ENCODE data around the gene DHRS4.
"Not testable (repeated sequence)": the region's sequence is repeated elsewhere in the genome, so short reads cannot be mapped to it uniquely, and the experiment has no call there.

The DHRS4 gene

GRCh38 chr14:23939607-23940326, 13.8 kb upstream of the DHRS4 start:
- TF ChIP-seq, protein P1, sequence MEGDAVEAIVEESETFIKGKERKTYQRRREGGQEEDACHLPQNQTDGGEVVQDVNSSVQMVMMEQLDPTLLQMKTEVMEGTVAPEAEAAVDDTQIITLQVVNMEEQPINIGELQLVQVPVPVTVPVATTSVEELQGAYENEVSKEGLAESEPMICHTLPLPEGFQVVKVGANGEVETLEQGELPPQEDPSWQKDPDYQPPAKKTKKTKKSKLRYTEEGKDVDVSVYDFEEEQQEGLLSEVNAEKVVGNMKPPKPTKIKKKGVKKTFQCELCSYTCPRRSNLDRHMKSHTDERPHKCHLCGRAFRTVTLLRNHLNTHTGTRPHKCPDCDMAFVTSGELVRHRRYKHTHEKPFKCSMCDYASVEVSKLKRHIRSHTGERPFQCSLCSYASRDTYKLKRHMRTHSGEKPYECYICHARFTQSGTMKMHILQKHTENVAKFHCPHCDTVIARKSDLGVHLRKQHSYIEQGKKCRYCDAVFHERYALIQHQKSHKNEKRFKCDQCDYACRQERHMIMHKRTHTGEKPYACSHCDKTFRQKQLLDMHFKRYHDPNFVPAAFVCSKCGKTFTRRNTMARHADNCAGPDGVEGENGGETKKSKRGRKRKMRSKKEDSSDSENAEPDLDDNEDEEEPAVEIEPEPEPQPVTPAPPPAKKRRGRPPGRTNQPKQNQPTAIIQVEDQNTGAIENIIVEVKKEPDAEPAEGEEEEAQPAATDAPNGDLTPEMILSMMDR (conservative IDR thresholded peaks at IDR 0.05; ENCODE audit: low read depth, low read length) = no peak
- H3K4me3 ChIP-seq (ENCODE audit: low read length) = no peak overlapping the region
- DNase-seq (ENCODE audit: low read depth) = no peak

DNA sequence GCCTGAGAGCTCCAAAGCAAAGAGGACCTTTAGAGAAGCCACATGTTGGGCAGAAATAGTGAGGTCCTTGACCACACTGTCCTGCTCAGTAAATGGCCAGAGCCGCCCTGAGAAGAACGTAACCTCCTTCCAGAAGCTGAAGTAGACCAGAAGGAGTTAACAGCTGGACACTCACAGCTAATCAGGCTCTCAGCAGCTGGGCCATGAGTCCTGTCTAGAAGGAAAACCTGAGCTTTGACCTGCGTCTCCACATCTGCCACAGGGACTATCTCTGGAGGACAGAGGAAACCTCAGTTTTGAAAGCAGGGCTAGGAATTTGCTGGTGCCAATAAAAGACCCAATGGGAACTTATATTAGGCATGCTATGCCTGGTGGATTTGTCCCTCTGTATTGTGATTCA, 12.3 kb upstream of the DHRS4 start:
- TF ChIP-seq, protein P1 (conservative IDR thresholded peaks at IDR 0.05; ENCODE audit: low read depth, low read length) = no peak
- DNase-seq (ENCODE audit: low read depth) = no peak
- no peak overlapping the region for H3K4me3 ChIP-seq (ENCODE audit: low read length)

- DNase-seq (ENCODE audit: low read depth) = no peak
- no peak overlapping the region for H3K4me3 ChIP-seq (ENCODE audit: low read length)
- TF ChIP-seq, protein P1 (conservative IDR thresholded peaks at IDR 0.05; ENCODE audit: low read depth, low read length) = no peak
Measured at GRCh38 chr14:23941669-23942068, 11.9 kb upstream of the DHRS4 start.

- H3K4me3 ChIP-seq (ENCODE audit: low read length) = no peak overlapping the region
- peak; percentile 43 for DNase-seq (ENCODE audit: low read depth)
- TF ChIP-seq, protein P1 (conservative IDR thresholded peaks at IDR 0.05; ENCODE audit: low read depth, low read length) = no peak
Measured at GRCh38 chr14:23942587-23942986, 11.0 kb upstream of the DHRS4 start.

DNA sequence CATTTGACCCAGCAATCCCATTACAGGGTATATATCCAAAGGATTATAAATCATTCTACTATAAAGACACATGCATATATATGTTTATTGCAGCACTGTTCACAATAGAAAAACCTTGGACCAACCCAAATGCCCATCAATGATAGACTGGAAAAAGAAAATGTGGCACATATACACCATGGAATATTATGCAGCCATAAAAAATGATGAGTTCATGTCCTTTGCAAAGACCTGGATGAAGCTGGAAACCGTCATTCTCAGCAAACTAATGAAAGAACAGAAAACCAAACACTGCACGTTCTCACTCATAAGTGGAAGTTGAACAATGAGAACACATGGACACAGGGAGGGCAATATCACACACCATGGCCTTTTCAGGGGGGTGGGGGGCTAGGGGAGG, 4.5 kb upstream of the DHRS4 start:
- H3K4me3 ChIP-seq (ENCODE audit: low read length); DNase-seq (ENCODE audit: low read depth): not testable (repeated sequence)

DNA sequence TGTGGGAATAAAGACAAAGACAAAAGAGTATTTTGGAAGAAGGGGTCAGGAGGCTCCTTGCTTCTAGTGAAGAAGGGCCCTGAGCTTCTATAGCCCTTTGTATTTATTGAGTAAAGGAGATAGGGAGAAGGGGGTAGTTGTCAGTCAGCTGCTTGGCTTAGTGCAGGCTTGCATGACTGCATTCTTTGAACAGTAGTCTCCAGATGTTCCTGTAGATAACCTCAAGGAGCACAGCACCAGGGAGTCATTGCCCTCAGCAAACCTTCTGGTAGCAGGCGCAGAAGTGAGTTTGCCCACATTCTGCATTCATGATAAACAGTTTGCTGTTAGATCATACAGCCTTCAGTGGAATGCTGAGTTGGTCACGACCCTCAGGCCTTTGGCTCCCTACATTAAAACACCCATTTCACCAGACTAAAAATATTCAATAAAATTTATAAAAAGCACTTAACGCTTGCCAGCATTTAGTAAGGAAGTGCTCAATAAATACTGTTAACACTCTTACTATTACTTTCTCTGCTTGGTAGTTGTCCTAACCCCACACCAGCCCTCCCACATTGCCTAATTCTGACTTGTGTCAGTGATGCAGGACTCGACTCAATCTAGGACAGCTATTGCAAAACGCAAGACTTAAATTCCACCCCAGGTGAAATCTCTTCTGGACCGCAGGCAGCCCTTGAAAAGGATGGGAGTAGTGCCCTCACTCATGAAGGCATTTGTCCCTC, 3.0 kb upstream of the DHRS4 start:
- DNase-seq (ENCODE audit: low read depth) = no peak
- no peak overlapping the region for H3K4me3 ChIP-seq (ENCODE audit: low read length)
- TF ChIP-seq, protein P1 (conservative IDR thresholded peaks at IDR 0.05; ENCODE audit: low read depth, low read length) = no peak

- DNase-seq (ENCODE audit: low read depth) = not testable (repeated sequence)
Measured at GRCh38 chr14:23951136-23951466, 2.5 kb upstream of the DHRS4 start.

GRCh38 chr14:23951590-23952201, 1.9 kb upstream of the DHRS4 start:
- no peak overlapping the region for H3K4me3 ChIP-seq (ENCODE audit: low read length)
- DNase-seq (ENCODE audit: low read depth) = no peak
- TF ChIP-seq, protein P1 (conservative IDR thresholded peaks at IDR 0.05; ENCODE audit: low read depth, low read length) = peak; percentile 19

More at GRCh38 chr14:23951136-23951466, 2.5 kb upstream of the DHRS4 start:
- H3K4me3 ChIP-seq (ENCODE audit: low read length) = not testable (repeated sequence)

- H3K4me3 ChIP-seq (ENCODE audit: low read length) = peak overlapping the region; percentile 88
- DNase-seq (ENCODE audit: low read depth) = not testable (repeated sequence)
Measured at GRCh38 chr14:23953116-23953463, 480 bp upstream of the DHRS4 start.

DNA sequence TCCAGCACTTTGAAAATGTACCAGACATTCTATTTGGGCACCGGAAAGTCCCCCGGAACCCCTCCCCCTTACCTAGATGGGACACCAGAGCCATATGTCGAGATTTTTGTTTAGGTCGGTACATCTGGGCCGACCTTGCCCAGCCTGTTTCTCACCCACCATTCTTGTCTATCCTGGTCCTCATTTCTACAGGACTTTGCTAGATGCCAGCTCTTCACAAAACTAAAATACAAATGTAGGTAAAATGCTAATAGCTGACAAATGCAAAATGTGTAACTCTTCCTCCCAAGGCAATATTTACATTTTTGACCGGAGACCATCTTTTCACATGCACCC, 677 bp downstream of the DHRS4 start:
- peak overlapping the region; percentile 88 for H3K4me3 ChIP-seq (ENCODE audit: low read length)
- not testable (repeated sequence) for DNase-seq (ENCODE audit: low read depth)

GRCh38 chr14:23954965-23955364, 1.4 kb downstream of the DHRS4 start:
- not testable (repeated sequence) for H3K4me3 ChIP-seq (ENCODE audit: low read length); DNase-seq (ENCODE audit: low read depth)

DNA sequence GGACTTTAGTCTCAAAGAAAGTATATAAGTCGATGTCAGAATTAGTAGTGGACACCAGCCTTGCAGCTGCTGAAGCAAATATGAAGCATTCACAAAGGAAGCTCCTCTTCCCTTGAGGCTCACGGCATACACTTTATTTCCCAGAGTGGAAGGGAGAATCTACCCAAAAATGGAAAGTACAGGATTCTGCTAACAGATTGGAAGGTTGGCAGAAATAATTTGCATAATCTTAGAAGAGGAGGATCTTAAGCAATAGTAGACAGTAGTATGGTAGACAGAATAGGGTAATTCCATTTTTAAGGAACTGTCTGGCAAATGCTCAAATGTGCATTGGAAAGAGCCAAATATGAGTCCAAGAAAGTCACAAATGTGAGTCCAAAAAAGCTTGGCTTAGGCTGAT, 2.2 kb downstream of the DHRS4 start:
- DNase-seq (ENCODE audit: low read depth); H3K4me3 ChIP-seq (ENCODE audit: low read length): not testable (repeated sequence)

Measured in retinal pigment epithelial cell (primary cell).